Muscle layer of colon (tissue), 2 donors: ENCODE results near the gene LCN1.

Experiments
- H3K27ac ChIP-seq: one replicate; pipeline ENCODE4 v1.7.0; 2013; ENCODE audit warnings: low read depth, mild to moderate bottlenecking, low read length, moderate library complexity
- H3K27me3 ChIP-seq, 2 donors: one replicate each; pipeline ENCODE4 v1.7.0; 2013; ENCODE audit warnings: low read length in 2 of 2, mild to moderate bottlenecking in 2 of 2; ENCODE audit not compliant: insufficient read depth in 2 of 2, control insufficient read depth in 1 of 2
- H3K36me3 ChIP-seq: one replicate; pipeline ENCODE4 v1.7.0; 2013; ENCODE audit warnings: mild to moderate bottlenecking, low read length; ENCODE audit not compliant: insufficient read depth
- H3K4me1 ChIP-seq: one replicate; pipeline ENCODE4 v1.7.0; 2013; ENCODE audit warnings: mild to moderate bottlenecking, low read length; ENCODE audit not compliant: insufficient read depth
- H3K4me3 ChIP-seq, 2 donors: one replicate each; pipeline ENCODE4 v1.7.0; 2013; ENCODE audit warnings: low read length in 2 of 2, low read depth in 1 of 2, mild to moderate bottlenecking in 1 of 2, moderate library complexity in 1 of 2
- H3K9ac ChIP-seq: one replicate; pipeline ENCODE4 v1.7.0; 2013; ENCODE audit warnings: low read length
- H3K9me3 ChIP-seq: one replicate; pipeline ENCODE4 v1.7.0; 2013; ENCODE audit warnings: mild to moderate bottlenecking, low read length
- donor health status: abdominal sarcoma.
- donor health status: Adenocarcinoma of cecum.

Gene LCN1

DNA sequence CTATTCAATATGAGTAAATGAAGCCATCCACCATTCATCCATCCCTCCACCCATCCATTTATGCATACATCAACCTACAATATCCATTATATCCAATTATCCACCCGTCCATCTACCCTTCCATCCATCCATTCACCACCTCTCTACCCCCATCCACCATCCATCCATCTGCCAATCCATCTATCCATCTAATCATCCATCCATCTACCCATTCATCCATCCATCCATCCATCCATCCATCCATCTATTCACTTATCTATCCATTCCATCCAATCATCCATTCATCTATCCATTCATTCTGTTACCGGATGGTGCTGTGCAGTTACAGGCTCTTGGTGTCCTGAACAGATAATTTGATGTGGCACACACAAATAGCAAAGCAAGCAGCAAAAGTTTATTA, 51.0 kb downstream of the LCN1 start:
- Histone ChIP-seq H3K4me1 (no peaks in the 10 kb centered on the region), H3K9ac (no peak overlapping the region), H3K9me3 (no peaks in the 10 kb centered on the region), H3K36me3 (no peaks in the 10 kb centered on the region), H3K4me3 (no peak overlapping the region), H3K27me3 (no peaks in the 10 kb centered on the region), H3K27ac (no peak overlapping the region)

DNA sequence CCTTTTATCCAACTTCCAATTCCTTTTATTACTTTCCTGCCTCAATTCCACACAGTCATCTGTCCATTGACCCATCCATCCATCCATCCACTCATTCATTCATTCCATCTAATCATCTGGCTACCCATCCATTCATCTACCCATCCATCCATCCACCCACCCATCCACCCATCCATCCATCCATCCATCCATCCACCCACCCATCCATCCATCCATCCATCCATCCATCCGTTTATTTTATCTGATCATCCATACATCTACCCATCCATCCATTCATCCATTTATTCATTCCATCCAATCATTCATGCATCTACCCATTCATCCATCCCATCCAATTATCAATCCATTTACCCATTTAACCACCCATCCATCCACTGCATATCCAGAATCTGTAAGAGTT, 51.9 kb downstream of the LCN1 start:
- Histone ChIP-seq H3K27me3 (no peaks in the 10 kb centered on the region), H3K9me3 (no peaks in the 10 kb centered on the region), H3K4me1 (no peaks in the 10 kb centered on the region), H3K27ac (no peak overlapping the region), H3K4me3 (no peak overlapping the region), H3K9ac (no peak overlapping the region), H3K36me3 (no peaks in the 10 kb centered on the region)

DNA sequence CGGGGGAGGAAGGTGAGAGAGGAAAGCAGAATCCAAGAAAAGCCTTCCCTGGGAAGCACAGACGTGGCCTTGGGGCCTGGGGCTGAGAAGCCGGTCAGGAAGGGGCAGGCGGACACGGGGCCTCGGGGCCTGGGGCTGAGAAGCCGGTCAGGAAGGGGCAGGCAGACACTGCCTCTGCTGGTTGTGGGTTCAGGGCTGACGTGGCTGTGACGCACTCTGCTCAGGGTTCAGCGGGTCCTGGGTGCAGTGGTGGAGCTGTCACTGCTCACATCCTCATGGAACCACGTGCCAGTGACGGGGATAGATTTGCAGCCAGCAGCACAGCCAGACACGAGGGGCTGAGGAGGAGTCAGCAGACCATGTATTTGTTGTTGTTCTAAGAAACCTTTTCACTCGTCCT, 53.1 kb downstream of the LCN1 start:
- H3K27ac ChIP-seq: no peak overlapping the region
- H3K9ac ChIP-seq: no peak overlapping the region
- H3K9me3 ChIP-seq: no peaks in the 10 kb centered on the region
- H3K4me1 ChIP-seq: no peaks in the 10 kb centered on the region
- no peaks in the 10 kb centered on the region for H3K27me3 ChIP-seq
- no peak overlapping the region for H3K4me3 ChIP-seq
- H3K36me3 ChIP-seq: no peaks in the 10 kb centered on the region

DNA sequence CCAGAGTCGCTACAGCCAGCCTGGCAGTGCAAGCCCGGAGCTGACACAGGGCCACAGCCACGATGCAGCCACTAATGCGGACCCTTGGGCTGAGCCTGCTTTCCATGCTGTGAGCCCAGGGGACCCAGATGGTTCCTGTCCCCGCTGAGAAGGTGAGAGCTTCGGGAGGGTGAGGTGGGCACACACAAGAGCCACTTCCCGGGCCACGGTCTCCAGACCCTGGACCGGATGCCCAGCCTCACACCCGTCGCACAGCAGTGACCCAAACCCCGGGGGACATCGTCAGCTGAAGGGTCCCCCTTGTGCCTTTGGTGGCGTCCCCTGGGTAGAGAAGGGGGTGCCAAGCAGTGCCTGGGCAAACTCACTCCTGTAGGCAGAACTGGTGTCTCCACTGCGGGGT, 53.7 kb downstream of the LCN1 start:
- Histone ChIP-seq H3K9ac (no peak overlapping the region), H3K36me3 (no peaks in the 10 kb centered on the region), H3K4me1 (no peaks in the 10 kb centered on the region), H3K27me3 (no peaks in the 10 kb centered on the region), H3K27ac (no peak overlapping the region), H3K4me3 (no peak overlapping the region), H3K9me3 (no peaks in the 10 kb centered on the region)
